DOHH2 (cell line): ENCODE results near the gene SMAD3.

Experiments used
- H3F3A ChIP-seq: fragments of 200-600 bp; sonication (generic), shearing (Covaris generic); 2 replicates; pipeline ENCODE4 v1.6.0; 2016; ENCODE audit warnings: antibody characterized with exemption, mild to moderate bottlenecking; ENCODE audit not compliant: control insufficient read depth, insufficient read depth
- H3K27ac ChIP-seq: fragments of 200-600 bp; sonication (generic); 2 replicates; pipeline ENCODE4 v1.5.1; 2014; ENCODE audit warnings: low read depth, mild to moderate bottlenecking, low read length, moderate library complexity
- H3K27me3 ChIP-seq: fragments of 200-600 bp; sonication (generic); 2 replicates; pipeline ENCODE4 v1.6.1; 2014; ENCODE audit warnings: mild to moderate bottlenecking, low read length, mixed read lengths; ENCODE audit not compliant: control insufficient read depth
- H3K36me3 ChIP-seq: fragments of 200-600 bp; sonication (generic); 2 replicates; pipeline ENCODE4 v1.6.1; 2014; ENCODE audit warnings: mild to moderate bottlenecking, low read length, moderate library complexity, mixed read lengths; ENCODE audit not compliant: control insufficient read depth
- H3K4me1 ChIP-seq: fragments of 200-600 bp; sonication (generic); 2 replicates; pipeline ENCODE4 v1.6.1; 2014; ENCODE audit warnings: mild to moderate bottlenecking, low read length, mixed read lengths; ENCODE audit not compliant: control insufficient read depth
- H3K4me2 ChIP-seq: fragments of 200-600 bp; sonication (generic); 2 replicates; pipeline ENCODE4 v1.6.0; 2014; ENCODE audit warnings: mild to moderate bottlenecking, low read length, moderate library complexity
- H3K4me3 ChIP-seq: fragments of 200-600 bp; sonication (generic); 2 replicates; pipeline ENCODE4 v1.5.1; 2014; ENCODE audit warnings: mild to moderate bottlenecking, low read length, mixed read lengths
- H3K79me2 ChIP-seq: fragments of 200-600 bp; sonication (generic); 2 replicates; pipeline ENCODE4 v1.6.1; 2014; ENCODE audit warnings: mild to moderate bottlenecking, low read length, mixed read lengths; ENCODE audit not compliant: control insufficient read depth
- H3K9me2 ChIP-seq: fragments of 200-600 bp; sonication (generic); replicated peaks from 2 replicates; pipeline ENCODE4 v1.6.1; 2014; ENCODE audit warnings: mild to moderate bottlenecking, low read length, mixed read lengths; ENCODE audit not compliant: control insufficient read depth
- H3K9me3 ChIP-seq: fragments of 200-600 bp; sonication (generic); 2 replicates; pipeline ENCODE4 v1.6.1; 2014; ENCODE audit warnings: antibody characterized with exemption, low read length, mixed read lengths; ENCODE audit not compliant: control insufficient read depth, insufficient read depth
- H4K20me1 ChIP-seq: fragments of 200-600 bp; sonication (generic); 2 replicates; pipeline ENCODE4 v1.6.0; 2014; ENCODE audit warnings: low read depth, mild to moderate bottlenecking, antibody characterized with exemption, low read length, moderate library complexity; ENCODE audit not compliant: control insufficient read depth, insufficient read depth
- EZH2phosphoT487 ChIP-seq: fragments of 200-600 bp; sonication (generic); IDR thresholded peaks from 2 replicates; pipeline ENCODE4 v1.6.1; 2017; ENCODE audit warnings: borderline replicate concordance, mild to moderate bottlenecking, antibody characterized with exemption, low read length, moderate library complexity, mixed read lengths
- TF ChIP-seq, protein P1 (sequence below): fragments of 200-600 bp; sonication (generic); IDR thresholded peaks from one replicate; pipeline ENCODE4 v1.5.1; 2014; ENCODE audit warnings: antibody characterized with exemption, mild to moderate bottlenecking, low read depth, low read length; ENCODE audit not compliant: poor library complexity, severe bottlenecking

SMAD3 gene

DNA sequence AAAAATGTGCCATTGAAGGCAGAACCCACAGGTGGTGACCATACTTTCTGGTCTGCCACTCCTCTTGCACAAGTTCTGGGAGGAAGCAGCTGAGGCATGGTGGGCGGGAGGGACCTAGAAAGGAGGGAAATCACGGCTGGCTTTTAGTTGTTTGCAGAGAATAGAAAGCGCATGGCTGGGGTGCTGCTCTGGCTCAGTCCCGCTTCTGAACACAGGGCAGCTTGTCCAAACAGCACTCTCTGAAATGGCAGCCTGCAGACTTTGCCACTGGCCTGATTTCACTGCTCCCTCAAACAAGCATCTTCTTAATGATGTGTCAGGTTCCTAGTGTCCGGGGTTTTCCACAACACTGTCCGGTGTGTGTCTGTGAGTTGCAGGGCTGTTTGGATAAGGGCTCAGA lies 112.3 kb downstream of the SMAD3 start:
- no peak overlapping the region for H3K4me3 ChIP-seq
- H3K4me2 ChIP-seq: no peak overlapping the region
- H3K27me3 ChIP-seq: no peaks in the 10 kb centered on the region
- peaks cover 4% of the 10 kb centered on the region; the same call in 1 of the 2 replicates for H3K4me1 ChIP-seq
- no peaks in the 10 kb centered on the region for H3K79me2 ChIP-seq
- H3K36me3 ChIP-seq: no peaks in the 10 kb centered on the region
- no peaks in the 10 kb centered on the region for H3F3A ChIP-seq
- no peak overlapping the region for H3K27ac ChIP-seq
- no peaks in the 10 kb centered on the region for H3K9me2 ChIP-seq
- TF ChIP-seq, protein P1, sequence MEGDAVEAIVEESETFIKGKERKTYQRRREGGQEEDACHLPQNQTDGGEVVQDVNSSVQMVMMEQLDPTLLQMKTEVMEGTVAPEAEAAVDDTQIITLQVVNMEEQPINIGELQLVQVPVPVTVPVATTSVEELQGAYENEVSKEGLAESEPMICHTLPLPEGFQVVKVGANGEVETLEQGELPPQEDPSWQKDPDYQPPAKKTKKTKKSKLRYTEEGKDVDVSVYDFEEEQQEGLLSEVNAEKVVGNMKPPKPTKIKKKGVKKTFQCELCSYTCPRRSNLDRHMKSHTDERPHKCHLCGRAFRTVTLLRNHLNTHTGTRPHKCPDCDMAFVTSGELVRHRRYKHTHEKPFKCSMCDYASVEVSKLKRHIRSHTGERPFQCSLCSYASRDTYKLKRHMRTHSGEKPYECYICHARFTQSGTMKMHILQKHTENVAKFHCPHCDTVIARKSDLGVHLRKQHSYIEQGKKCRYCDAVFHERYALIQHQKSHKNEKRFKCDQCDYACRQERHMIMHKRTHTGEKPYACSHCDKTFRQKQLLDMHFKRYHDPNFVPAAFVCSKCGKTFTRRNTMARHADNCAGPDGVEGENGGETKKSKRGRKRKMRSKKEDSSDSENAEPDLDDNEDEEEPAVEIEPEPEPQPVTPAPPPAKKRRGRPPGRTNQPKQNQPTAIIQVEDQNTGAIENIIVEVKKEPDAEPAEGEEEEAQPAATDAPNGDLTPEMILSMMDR: no peak
- H4K20me1 ChIP-seq: 0 out of 2 replicates have a peak, but pooled peaks cover 3% of the 10 kb centered on the region
- no peaks in the 10 kb centered on the region for H3K9me3 ChIP-seq

DNA sequence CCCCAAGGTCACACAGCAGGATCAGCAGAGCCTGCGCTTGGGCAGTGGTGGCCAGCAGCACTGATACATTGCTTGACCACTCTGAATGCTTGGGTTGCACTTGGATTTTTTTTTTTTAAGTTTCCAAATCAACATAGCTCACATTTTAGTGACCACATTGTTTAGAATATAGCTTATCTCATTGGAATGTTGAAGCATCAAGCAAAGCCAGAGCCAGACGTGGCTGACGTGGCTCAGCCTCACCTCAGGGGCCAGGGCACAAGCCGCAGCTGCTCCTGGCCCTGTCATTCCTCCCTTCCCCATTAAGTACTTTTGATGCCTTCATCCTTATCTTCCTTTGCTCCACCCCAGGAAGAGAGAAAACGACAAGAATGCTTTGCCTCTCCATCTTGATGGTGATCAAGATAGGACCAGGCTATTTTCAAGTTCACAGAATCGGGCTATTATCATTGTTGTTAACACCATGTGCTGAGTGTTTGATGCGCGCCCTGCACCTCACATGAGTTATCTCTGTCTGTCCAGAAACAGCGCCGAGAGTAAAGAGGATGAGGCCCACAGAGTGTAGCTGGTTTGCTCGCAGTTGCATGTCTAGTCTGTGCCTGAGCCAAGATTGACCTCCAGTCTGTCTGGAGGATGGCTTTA lies 113.3 kb downstream of the SMAD3 start:
- Histone ChIP-seq H3K27me3 (no peaks in the 10 kb centered on the region), H3K9me2 (no peaks in the 10 kb centered on the region), H3K9me3 (no peaks in the 10 kb centered on the region), H4K20me1 (0 out of 2 replicates have a peak, but pooled peaks cover 3% of the 10 kb centered on the region), H3K36me3 (no peaks in the 10 kb centered on the region), H3F3A (no peaks in the 10 kb centered on the region), H3K4me3 (no peak overlapping the region), H3K79me2 (no peaks in the 10 kb centered on the region), H3K4me1 (peaks cover 4% of the 10 kb centered on the region; the same call in 1 of the 2 replicates), H3K27ac (no peak overlapping the region), H3K4me2 (no peak overlapping the region)
- TF ChIP-seq EZH2phosphoT487: no peak
- TF ChIP-seq, protein P1: no peak

GRCh38 chr15:67179411-67179995 lies 114.1 kb downstream of the SMAD3 start:
- Histone ChIP-seq H3K27ac (no peak overlapping the region), H3F3A (no peaks in the 10 kb centered on the region), H3K4me1 (peaks cover 1% of the 10 kb centered on the region; the same call in 1 of the 2 replicates), H3K9me2 (no peaks in the 10 kb centered on the region), H3K79me2 (no peaks in the 10 kb centered on the region), H3K9me3 (no peaks in the 10 kb centered on the region), H3K4me3 (no peak overlapping the region), H3K27me3 (no peaks in the 10 kb centered on the region), H4K20me1 (0 out of 2 replicates have a peak, but pooled peaks cover 3% of the 10 kb centered on the region), H3K4me2 (no peak overlapping the region), H3K36me3 (no peaks in the 10 kb centered on the region)
- TF ChIP-seq, protein P1: no peak
- TF ChIP-seq EZH2phosphoT487: no peak
